ENCODE data around the gene DNAJB9.

- TF ChIP-seq CTCF (IDR thresholded peaks at IDR 0.05; ENCODE audit: borderline replicate concordance, extremely low read depth, low read length, poor library complexity, severe bottlenecking) = no peak
- no peak for TF ChIP-seq EZH2 (IDR thresholded peaks at IDR 0.05; ENCODE audit: borderline replicate concordance, low read depth, low read length, severe bottlenecking)
Observed at GRCh38 chr7:108604307-108605077, 34.8 kb downstream of the DNAJB9 start.
